Measurements from ENCODE around the gene MAPK8.

- TF ChIP-seq HDGF (IDR thresholded peaks at IDR 0.05; ENCODE audit: borderline replicate concordance) = no peak
- TF ChIP-seq FOXA1 (IDR thresholded peaks at IDR 0.05) = no peak
- no peak for TF ChIP-seq ARNT (IDR thresholded peaks at IDR 0.05)
- TF ChIP-seq FOXK2 (IDR thresholded peaks at IDR 0.05) = no peak
- no peak for TF ChIP-seq SP1 (IDR thresholded peaks at IDR 0.05)
- TF ChIP-seq BHLHE40 (IDR thresholded peaks at IDR 0.05; ENCODE audit: borderline replicate concordance) = no peak
- TF ChIP-seq FOXM1 (IDR thresholded peaks at IDR 0.05; ENCODE audit: borderline replicate concordance) = no peak
Observed at GRCh38 chr10:48470893-48471805, 164.7 kb downstream of the MAPK8 start.
